ENCODE data around the gene CD207. TPM values are rescaled to one million over a fixed set of nuclear protein-coding genes. Genes with fewer than 3 reads are reported as not detected.

Gene CD207
- total and polyA plus RNA-seq, 2 of the 8 experiments (the other 6 are each of a cell fraction or from before 2014, with no cell fraction given), result not detected

DNA sequence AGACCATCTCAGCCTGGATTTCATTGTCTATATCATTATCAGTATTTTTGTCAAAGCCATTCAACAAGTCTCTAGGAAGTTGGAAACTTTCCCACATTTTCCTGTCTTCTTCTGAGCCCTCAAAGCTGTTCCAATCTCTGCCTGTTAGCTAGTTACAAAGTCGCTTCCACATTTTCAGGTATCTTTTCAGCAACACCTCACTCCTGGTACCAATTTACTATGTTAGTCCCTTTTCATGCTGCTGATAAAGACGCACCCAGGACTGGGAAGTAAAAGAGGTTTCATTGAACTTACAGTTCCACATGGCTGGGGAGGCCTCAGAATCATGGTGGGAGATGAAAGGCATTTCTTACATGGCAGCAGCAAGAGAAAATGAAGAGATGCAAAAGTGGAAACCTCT, 35.9 kb downstream of the CD207 start:
- no peak overlapping the region for H3K14ac ChIP-seq (ENCODE audit: insufficient read length)
- no peak overlapping the region for H2BK20ac ChIP-seq (ENCODE audit: low read length)
- H3K79me1 ChIP-seq (ENCODE audit: low read depth, low read length), result no peaks in the 10 kb centered on the region
- H2BK15ac ChIP-seq (ENCODE audit: low read length), result no peak overlapping the region
- no peak overlapping the region for H2AK5ac ChIP-seq (ENCODE audit: low read depth, low read length)
- WGBS, 2 experiments (ENCODE audit: extremely low coverage in 1 of 2, insufficient coverage in 1 of 2, insufficient read length in 1 of 2, insufficient replicate concordance in 2 of 2, low coverage in 1 of 2, low lambda C conversion rate in 2 of 2, missing lambda C conversion rate in 1 of 2), result 88% methylated on average over 2 of the region's 2 CpGs; no CpG with 5 or more reads in 1 of the 2 experiments
- H4K91ac ChIP-seq (replicated peaks; ENCODE audit: insufficient read length, low read length), result no peak overlapping the region
- H2BK5ac ChIP-seq (ENCODE audit: low read depth, low read length), result no peak overlapping the region
- no peak overlapping the region for H4K8ac ChIP-seq (ENCODE audit: extremely low read depth, insufficient read depth, low read length)
- H4K5ac ChIP-seq (ENCODE audit: insufficient read length, low read depth, low read length), result no peak overlapping the region
- no peak overlapping the region for H3K9ac ChIP-seq (replicated peaks in 1 of 4; ENCODE audit: extremely low read depth in 1 of 4, low read depth in 3 of 4, low read length in 3 of 4)
- H3K9me3 ChIP-seq (ENCODE audit: insufficient read depth in 2 of 2, low read depth in 1 of 2, low read length in 1 of 2), result peaks cover 4 to 6% of the 10 kb centered on the region in 2 experiments; a peak in 2 of 4 replicates
- H3K4me2 ChIP-seq (ENCODE audit: insufficient read depth in 1 of 2, low read depth in 2 of 2, low read length in 2 of 2), result no peak overlapping the region
- H3K18ac ChIP-seq (ENCODE audit: extremely low read depth, low read length), result no peak overlapping the region
- peaks cover 0 to 9% (median 4%) of the 10 kb centered on the region in 4 experiments; a peak in 3 of 7 replicates for H3K27me3 ChIP-seq (replicated peaks in 1 of 4; ENCODE audit: control insufficient read depth in 3 of 4, extremely low read depth in 1 of 4, insufficient read depth in 3 of 4, low read length in 3 of 4)
- no peak overlapping the region for H3K23ac ChIP-seq (ENCODE audit: insufficient read length)
- FAIRE-seq, result no peak
- no peaks in the 10 kb centered on the region for H3K36me3 ChIP-seq (ENCODE audit: control insufficient read depth in 2 of 4, insufficient read depth in 4 of 4, low read length in 3 of 4)
- H3K4ac ChIP-seq (replicated peaks; ENCODE audit: insufficient read length, low read depth, low read length), result no peak overlapping the region
- no peak overlapping the region for H3K27ac ChIP-seq (ENCODE audit: low read depth, low read length)
- no peak overlapping the region for H2AFZ ChIP-seq (ENCODE audit: low read length)
- no peak overlapping the region for H3K56ac ChIP-seq (replicated peaks; ENCODE audit: insufficient read length, low read depth, low read length)
- ChIA-PET CTCF (ENCODE audit: partially characterized antibody) (interaction anchor here (1.1 to 13.4 kb wide), 4 partner anchors 10 to 70 kb away, joined by 3 to 91 read pairs (median 6); partner anchors contain the start of gene FIGLA), POLR2A (ENCODE audit: partially characterized antibody) (interaction anchor here (1.6 kb wide), 1 partner anchor 63 kb away, joined by 4 read pairs; no protein-coding TSS in a partner anchor)
- H3K23me2 ChIP-seq (ENCODE audit: low read depth, low read length), result no peaks in the 10 kb centered on the region
- H2BK120ac ChIP-seq (replicated peaks; ENCODE audit: low read depth, low read length), result no peak overlapping the region
- H3K4me1 ChIP-seq (replicated peaks in 1 of 4; ENCODE audit: control insufficient read depth in 3 of 4, insufficient read depth in 4 of 4, low read length in 3 of 4), result peaks cover 0 to 3% (median 0%) of the 10 kb centered on the region in 4 experiments; a peak in 1 of 7 replicates
- no peak for DNase-seq (ENCODE audit: low read depth in 1 of 2, low spot score in 2 of 2)
- H2BK12ac ChIP-seq (ENCODE audit: low read depth, low read length), result no peak overlapping the region
- no peak overlapping the region for H3K4me3 ChIP-seq (ENCODE audit: extremely low read depth in 1 of 4, insufficient read depth in 2 of 4, low read depth in 3 of 4, low read length in 4 of 4)
- H4K20me1 ChIP-seq (replicated peaks in 1 of 2; ENCODE audit: control insufficient read depth in 1 of 2, insufficient read depth in 2 of 2, low read length in 2 of 2), result no peaks in the 10 kb centered on the region
- H3K79me2 ChIP-seq (ENCODE audit: control insufficient read depth in 1 of 2, insufficient read depth in 2 of 2, low read length in 2 of 2), result no peaks in the 10 kb centered on the region

All from H1 (cell line).